Measurements from ENCODE around the gene SYNE2.

DNA sequence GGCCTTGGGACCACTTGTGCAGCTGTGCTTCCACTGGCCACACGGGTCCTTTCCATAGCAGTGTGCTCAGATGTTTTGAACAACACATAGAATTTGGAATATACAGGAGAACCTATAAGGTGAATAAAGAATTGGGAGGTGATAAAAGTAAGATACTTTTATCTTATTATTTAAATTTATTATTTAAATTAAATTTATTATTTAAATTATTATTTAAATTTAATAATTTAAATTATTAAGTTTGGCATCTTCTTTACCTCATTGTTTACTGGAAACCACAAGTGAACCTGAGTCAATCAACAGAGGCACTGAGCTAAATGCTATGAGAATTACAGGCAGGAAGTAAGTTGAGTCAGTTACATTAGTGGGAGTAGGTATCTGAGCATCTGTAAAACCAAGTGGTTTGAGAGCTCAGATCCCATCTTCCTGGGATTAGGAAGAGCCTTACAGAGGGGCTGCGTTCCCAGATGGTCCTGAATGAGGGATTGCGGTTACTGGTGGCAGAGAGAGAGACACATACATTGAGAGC lies 338.2 kb downstream of the SYNE2 start:
- TF ChIP-seq, protein P1, sequence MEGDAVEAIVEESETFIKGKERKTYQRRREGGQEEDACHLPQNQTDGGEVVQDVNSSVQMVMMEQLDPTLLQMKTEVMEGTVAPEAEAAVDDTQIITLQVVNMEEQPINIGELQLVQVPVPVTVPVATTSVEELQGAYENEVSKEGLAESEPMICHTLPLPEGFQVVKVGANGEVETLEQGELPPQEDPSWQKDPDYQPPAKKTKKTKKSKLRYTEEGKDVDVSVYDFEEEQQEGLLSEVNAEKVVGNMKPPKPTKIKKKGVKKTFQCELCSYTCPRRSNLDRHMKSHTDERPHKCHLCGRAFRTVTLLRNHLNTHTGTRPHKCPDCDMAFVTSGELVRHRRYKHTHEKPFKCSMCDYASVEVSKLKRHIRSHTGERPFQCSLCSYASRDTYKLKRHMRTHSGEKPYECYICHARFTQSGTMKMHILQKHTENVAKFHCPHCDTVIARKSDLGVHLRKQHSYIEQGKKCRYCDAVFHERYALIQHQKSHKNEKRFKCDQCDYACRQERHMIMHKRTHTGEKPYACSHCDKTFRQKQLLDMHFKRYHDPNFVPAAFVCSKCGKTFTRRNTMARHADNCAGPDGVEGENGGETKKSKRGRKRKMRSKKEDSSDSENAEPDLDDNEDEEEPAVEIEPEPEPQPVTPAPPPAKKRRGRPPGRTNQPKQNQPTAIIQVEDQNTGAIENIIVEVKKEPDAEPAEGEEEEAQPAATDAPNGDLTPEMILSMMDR (IDR thresholded peaks at IDR 0.05): no peak
- no peak for TF ChIP-seq POLR2A (IDR thresholded peaks at IDR 0.05)

Data from gastroesophageal sphincter (tissue), 3 donors.